Stimulated activated CD4-positive, alpha-beta T cell treated with anti-CD3 and anti-CD28 coated beads, Interleukin-1b, Interleukin-23, amount 100 ng/mL, for 4 hours (primary cell): ENCODE measurements around the gene OTOGL.
"Not testable (repeated sequence)": the region's sequence is repeated elsewhere in the genome, so short reads cannot be mapped to it uniquely, and the experiment has no call there.

Experiments used
- DNase-seq, 2 donors: peaks; one replicate each; pipeline ENCODE4 v3.0.0-alpha.2; 2020; ENCODE audit warnings: low read depth in 2 of 2

The OTOGL gene

GRCh38 chr12:80272387-80272915 lies 173.1 kb downstream of the OTOGL start:
- DNase-seq: no peak

DNA sequence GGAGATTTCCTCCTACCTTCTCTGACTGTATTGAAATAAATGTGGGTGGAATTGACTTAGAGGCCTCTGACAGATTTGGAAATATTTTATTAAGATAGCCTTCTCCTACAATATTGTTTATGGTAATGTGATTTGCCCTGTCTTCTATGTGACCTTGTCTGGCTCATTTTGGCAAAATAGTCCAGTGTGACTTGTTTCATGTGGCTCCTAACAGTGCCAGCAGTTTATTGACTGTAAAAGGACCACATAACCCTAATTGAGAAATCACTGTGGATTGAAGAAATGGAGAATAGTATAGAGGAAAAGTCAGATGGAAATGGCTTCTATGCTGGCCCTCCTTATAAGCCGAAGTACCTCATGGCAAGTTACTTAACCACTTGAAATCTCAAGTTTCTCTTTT lies 173.8 kb downstream of the OTOGL start:
- DNase-seq: no peak

GRCh38 chr12:80277732-80278131 lies 178.4 kb downstream of the OTOGL start:
- no peak for DNase-seq

DNA sequence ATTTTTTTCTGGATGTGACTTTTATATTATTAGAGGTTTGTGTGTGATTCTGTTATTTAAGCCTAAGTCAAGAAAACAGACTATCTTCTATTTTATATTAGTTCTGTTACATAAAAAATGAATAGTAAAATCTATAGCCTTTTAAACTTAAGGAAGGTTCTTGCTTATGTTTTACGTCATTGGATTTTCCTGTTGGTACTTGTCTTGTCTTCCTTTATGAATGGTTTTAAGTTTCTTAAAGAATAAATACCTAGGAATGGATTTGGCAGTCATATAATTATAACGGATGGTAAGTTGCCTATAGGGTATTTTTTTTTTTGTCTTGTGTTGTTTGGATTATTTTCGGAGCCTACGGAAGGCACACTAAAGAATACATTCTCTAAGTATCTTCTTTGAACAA lies 182.9 kb downstream of the OTOGL start:
- DNase-seq: no peak

- no peak for DNase-seq
Observed at GRCh38 chr12:80282761-80283160, 183.4 kb downstream of the OTOGL start.

GRCh38 chr12:80291108-80291754 lies 191.9 kb downstream of the OTOGL start:
- DNase-seq: no peak

GRCh38 chr12:80293347-80293746 lies 194.0 kb downstream of the OTOGL start:
- no peak for DNase-seq

- no peak for DNase-seq
Observed at GRCh38 chr12:80293759-80294158, 194.4 kb downstream of the OTOGL start.

GRCh38 chr12:80299219-80299618 lies 199.9 kb downstream of the OTOGL start:
- DNase-seq: no peak

DNA sequence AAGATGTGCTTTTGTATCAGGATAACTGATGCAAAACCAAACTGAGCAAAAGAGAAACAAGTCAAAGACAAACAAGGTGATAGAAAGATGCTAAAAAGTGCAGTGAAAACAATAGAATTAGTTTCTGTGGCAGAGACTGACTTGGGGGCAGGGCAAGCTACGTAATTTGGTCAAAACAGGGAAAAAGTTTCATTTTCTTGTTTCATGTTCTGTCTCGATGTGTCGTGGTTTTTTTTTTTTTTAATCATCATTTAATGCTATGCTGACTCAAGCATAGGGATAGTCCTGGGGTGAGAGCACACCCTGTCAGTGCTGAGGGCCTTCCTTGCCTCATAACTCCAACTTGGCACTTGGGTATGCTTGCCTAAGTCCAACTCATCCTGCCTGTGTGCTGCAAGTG lies 200.6 kb downstream of the OTOGL start:
- no peak for DNase-seq

DNA sequence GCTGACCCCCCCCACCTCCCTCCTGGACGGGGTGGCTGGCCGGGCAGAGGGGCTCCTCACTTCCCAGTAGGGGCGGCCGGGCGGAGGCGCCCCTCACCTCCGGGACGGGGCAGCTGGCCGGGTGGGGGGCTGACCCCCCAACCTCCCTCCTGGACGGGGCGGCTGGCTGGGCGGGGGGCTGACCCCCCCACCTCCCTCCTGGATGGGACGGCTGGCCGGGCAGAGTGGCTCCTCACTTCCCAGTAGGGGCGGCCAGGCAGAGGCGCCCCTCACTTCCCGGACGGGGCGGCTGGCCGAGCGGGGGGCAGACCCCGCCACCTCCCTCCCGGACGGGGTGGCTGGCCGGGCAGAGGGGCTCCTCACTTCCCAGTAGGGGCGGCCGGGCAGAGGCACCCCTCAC lies 208.1 kb downstream of the OTOGL start:
- DNase-seq: not testable (repeated sequence)

- DNase-seq: no peak
Observed at GRCh38 chr12:80313209-80313608, 213.9 kb downstream of the OTOGL start.

- no peak for DNase-seq
Observed at GRCh38 chr12:80314741-80315140, 215.4 kb downstream of the OTOGL start.

DNA sequence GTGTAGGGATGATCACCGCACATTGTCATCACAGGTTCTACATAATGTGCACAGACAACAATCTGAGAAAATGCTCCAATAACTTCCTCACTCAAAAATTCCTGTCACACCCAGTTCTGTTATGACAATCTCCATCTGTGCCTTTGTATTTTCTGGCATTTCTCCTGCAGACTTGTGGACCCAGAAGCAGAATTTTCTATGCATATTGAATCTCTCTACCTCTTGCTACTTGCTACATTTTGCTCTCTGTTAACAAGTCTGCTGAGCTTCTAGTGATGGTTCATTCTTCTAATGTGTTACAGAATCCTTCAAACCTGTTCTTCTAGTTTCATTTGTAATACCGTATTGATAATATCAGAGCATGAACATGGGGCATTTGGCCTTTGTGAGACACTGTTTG lies 216.9 kb downstream of the OTOGL start:
- DNase-seq: no peak

- no peak for DNase-seq
Observed at GRCh38 chr12:80317307-80317706, 218.0 kb downstream of the OTOGL start.

DNA sequence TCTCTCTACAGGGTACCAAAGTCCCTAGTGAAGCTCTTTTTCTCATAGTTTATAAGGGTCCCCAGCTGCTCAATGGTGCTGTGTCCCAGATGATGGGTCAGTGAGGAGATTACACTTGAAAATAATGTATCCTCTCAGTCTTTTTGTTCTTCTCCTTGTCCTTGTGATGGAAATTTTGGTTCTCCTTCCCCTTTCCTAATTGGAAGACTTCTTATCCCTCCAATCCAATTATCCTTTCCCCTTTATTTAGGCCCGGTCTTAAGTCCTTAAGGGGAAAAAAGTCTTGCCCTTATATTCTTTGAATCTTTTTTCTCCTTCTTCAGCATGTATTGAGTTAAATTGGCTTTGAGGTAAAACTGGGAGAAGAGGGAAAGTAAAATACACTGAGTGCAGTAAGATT lies 218.6 kb downstream of the OTOGL start:
- DNase-seq: no peak

DNA sequence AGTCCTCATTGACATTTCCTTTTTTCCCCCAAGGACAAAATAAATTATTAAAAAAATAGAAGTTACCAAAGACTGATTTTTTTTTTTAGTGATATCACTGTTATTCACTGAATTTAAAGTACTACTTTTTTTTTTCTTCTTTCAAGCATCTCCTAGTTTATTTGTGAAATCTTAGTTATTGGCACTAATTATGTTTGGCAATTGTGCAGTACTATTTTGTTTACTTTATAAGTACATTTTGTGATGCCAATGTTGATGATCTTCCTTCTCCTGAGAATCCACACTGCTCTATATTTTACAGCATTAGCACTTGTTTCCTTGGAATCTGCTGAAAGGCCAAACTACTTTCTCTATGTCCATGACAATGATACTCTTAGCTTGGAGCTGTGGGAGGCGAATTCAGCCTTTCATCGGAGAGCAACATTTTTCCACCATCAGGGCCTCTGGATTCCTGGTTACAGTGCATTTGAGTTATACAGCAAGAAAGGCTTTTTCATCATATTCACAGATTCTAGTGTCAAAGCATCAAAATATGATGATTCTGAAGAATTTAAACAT lies 220.9 kb downstream of the OTOGL start:
- DNase-seq: no peak

DNA sequence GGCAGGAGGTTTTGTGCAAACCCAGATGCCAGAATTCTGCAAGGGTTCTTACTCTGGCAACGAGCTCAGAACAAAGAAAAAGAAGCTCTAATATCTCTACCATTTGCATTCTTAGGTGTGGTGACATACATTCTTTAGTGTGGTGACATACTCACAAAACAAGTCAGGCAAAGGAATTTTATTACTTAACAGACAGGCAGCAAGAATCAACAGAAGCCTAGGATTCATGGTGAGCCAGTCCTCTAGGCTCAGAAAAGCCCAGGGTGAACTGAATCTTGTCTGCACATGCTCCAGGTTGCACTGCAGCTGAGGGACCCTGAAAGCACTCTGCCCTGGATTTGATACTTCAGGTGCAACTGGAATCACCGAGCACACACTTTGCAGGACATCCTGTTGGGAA lies 222.3 kb downstream of the OTOGL start:
- DNase-seq: no peak

GRCh38 chr12:80325167-80325959 lies 226.0 kb downstream of the OTOGL start:
- no peak for DNase-seq

DNA sequence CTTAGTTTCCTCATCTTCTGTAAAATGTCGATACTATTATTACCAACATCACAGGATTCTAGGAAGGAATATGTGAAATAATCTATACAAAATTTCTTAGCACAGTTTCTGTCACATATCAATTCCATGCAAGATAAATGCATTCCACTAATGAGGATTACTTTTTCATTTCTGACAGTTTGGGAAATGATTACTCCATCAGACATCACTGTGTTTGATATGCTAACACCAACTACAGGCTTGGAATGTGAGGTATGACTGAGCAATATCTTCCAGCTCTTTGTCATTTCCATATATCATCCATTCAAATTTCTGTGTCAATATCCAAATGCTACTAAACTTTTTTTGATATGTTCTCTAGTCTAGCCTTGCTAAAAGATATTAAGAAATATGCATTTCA lies 233.5 kb downstream of the OTOGL start:
- no peak for DNase-seq

DNA sequence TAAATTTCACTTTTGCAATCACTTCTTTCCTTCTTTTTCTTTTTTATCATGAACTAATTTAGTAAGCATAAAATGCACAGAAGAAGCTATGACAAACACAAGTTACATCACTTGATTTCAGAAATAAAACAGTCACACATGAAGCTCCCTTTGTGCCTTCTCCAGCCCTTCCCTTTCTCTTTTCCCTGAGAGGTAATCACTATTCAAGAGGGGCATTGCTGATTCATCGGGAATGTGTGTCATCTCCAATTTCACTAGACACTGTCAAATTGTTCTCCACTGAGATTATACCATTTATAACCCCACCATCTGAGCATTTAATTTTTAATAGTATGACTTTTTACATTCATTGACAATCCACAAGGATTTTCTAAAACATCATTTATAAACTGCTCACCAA lies 253.1 kb downstream of the OTOGL start:
- no peak for DNase-seq

DNA sequence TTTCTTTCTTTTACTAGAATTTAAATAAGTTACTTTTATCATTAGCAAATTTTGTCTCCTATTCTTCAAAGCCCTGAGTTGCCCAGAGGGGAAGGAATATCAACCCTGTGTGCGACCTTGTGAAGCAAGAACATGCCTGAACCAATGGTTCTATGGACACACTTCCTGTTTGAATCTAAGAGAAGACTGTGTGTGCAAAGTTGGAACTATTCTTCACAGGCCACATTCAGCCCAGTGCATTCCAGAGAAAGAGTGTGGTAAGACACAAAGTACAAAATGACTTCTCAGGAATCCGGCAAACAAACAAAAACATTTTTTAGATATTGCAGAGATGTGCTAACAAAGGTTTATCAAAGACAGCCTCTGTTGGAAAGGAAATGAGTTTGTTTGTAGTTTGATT lies 253.9 kb downstream of the OTOGL start:
- no peak for DNase-seq

GRCh38 chr12:80356097-80356496 lies 256.8 kb downstream of the OTOGL start:
- DNase-seq: no peak
